A549 treated with Hydrocortisone at 1 μM for 4 hours (cell line): ENCODE measurements around the gene ODAD2. TPM values are rescaled to one million over a fixed set of nuclear protein-coding genes. Genes with fewer than 3 reads are reported as not detected.

Experiments
- total RNA-seq: library from RNA; stranded (reverse); fragments of 200-300 nt; extraction: Qiagen RNA extraction; gene quantifications from 5 replicates; pipeline ENCODE4 v1.2.3, GENCODE V29; 2022

ODAD2 gene
- 0.05 TPM in 1 of 5 replicates, not detected in the others for total RNA-seq

GRCh38 chr10:27998954-27999275 lies at the start of gene ODAD2:
ODAD2 (minus strand) TSS chr10:27999079; CDS start chr10:27995142, 3,937 bp downstream.

